AG08395 (cell line): ENCODE data around the gene KSR2.
"Not testable (repeated sequence)": the region's sequence is repeated elsewhere in the genome, so short reads cannot be mapped to it uniquely, and the experiment has no call there.

ENCODE experiments used
- DNase-seq: peaks from one replicate; pipeline ENCODE4 v3.0.0; 2012; ENCODE audit warnings: mixed read lengths, low spot score

KSR2 gene

DNA sequence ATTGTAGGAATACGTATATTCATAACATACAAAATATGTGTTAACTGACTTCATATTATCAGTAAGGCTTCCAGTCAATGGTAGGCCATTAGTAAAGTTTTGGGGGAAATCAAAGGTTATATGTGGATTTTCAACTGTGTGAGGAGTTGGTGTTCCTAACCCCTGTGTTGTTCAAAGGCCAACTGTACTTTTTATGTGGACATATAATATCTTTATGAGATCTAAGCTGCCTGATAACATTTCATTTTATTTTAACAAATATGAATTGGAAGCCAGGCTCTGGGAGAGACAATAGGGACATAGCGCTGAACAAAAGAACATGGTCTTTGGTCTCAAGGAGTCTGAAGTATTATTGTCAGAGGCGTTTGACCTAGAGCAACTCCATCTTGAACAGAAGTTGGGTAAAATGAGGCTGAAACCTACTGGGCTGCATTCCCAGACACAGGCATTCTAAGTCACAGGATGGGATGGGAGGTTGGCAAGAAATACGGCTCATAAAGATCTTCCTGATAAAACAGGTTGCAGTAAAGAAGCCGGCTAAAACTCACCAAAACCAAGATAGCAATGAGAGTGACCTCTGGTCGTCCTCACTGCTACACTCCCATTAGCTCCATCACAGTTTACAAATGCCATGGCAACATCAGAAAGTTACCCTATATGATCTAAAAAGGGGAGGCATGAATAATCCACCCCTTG lies 147.2 kb downstream of the KSR2 start:
- DNase-seq, result no peak

DNA sequence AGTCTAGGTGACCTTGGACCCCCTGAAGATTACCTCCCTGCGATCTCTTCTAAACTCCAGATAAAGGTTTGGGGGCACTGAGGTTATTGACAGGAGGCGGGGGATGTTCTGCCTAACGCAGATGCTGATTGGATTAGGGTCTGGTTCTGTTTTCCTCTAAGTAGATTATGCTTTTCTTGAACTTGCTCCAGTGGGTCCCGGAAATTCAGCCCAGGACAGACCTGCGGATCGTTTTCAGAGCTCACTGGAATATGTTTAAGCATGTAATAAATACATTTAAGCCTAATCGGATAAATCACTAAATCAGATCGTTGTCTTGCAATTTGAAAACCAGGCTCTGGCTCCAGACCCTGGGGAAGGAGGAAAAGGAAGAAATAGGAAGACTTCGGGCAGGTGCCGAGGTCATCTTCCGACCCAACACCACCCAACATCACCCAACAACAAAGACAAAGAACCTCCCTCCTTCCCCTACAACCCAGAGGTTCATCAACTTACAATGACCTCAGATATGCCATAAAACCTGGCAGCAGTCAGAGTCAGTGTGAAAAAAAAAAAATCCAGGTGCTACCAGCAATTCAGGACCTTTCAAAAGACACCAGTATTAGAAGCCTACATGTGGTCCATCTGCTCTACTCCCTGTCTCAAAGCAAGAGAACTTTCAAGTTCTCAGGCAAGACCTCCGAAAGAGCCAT lies 148.4 kb downstream of the KSR2 start:
- no peak for DNase-seq

- no peak for DNase-seq
Measured at GRCh38 chr12:117819160-117819559, 149.6 kb downstream of the KSR2 start.

GRCh38 chr12:117818400-117818799 lies 150.4 kb downstream of the KSR2 start:
- no peak for DNase-seq

DNA sequence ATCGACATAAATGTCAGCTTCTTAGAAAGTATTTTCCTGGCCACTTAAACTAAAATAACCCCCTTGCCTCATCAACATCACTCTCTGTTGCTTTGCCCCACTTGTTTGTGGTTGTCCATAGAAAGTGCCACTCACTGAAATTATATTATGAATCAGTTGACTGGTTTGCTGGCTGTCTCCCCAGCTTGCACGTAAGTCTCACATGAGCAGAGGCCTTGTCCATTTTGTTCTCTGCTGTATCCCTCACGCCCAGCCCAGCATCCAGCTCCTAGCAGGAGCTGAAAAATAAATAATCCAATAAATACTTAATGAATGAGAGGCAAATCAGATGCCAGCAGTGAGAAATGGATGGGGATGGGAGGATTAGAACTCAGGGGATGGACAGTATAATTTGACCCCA lies 159.3 kb downstream of the KSR2 start:
- DNase-seq, result no peak

GRCh38 chr12:117807946-117808345 lies 160.8 kb downstream of the KSR2 start:
- DNase-seq, result no peak

DNA sequence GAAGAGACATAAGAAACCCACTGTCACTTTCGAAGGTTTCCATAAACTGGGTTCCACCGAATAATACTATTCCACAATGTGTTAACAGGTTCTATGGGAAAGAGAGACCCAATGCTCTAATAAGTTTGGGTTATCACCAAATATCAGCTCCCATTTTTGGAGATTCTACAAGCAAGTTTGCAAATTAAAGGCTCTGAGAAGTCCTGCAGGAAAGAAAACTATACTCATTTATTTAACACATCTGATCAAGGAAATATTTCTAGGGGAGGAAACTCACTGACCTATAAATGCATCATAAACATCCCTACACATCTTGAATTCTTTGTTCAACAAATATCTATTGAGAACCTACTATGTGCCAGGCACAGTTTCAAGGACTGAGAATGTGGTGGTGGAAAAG lies 161.4 kb downstream of the KSR2 start:
- no peak for DNase-seq

- no peak for DNase-seq
Measured at GRCh38 chr12:117805865-117806264, 162.9 kb downstream of the KSR2 start.

GRCh38 chr12:117803001-117803400 lies 165.8 kb downstream of the KSR2 start:
- no peak for DNase-seq

- DNase-seq, result not testable (repeated sequence)
Measured at GRCh38 chr12:117800711-117801110, 168.1 kb downstream of the KSR2 start.

GRCh38 chr12:117797202-117797601 lies 171.6 kb downstream of the KSR2 start:
- DNase-seq, result no peak

DNA sequence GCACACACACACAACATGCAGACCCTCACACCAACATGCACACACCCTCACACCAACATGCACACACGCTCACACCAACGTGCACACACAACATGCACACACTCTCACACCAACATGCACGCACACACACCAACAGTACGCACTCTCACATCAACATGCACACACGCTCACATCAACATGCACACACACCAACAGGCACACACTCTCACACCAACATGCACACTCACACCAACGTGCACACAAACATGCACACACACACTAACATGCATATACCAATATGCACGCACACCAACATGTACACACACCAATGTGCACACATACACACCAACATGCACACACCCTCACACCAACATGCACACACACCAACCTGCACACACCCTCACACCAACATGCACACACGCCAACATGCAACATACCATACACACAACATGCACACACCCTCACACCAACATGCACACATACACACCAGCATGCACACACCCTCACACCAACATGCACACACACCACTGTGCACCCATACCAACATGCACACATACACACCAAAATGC lies 175.8 kb downstream of the KSR2 start:
- DNase-seq, result no peak

DNA sequence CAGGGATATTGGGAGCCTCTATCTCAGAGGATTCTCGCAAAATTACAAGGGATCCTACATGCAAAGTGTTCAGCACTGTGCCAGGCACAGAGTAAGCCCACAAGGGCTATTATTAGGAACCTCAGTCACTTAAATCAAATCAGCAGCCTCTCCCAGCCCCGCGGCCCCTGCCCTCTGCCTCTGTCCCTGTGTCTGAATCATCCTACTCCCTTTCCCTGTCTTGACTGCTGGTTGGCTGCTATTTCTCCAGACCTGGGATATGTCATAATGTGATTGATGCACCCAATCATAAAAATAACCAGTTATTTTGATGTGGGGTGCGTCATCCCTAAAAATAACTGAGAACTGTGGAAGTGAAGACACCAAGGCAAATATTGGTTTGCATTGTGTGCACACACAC lies 176.3 kb downstream of the KSR2 start:
- DNase-seq, result no peak

DNA sequence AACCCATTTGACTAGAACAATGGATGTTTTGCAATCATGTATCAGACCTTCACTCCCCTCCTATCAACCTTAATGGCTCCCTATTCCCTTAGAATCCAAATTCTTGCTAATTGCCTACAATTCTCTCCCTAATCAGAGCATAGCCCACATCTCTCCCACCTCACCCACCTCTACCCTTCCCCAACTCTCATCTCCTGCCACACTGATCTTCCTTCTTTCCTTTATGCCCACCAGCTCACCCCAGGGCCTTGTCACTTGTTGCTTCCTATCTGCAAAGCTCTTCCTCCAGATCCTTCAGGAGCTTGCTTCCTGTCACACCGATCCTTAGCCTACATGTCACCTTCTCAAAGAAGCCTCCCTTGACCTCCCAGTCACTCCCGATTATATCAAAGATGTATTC lies 177.8 kb downstream of the KSR2 start:
- no peak for DNase-seq

GRCh38 chr12:117790198-117790597 lies 178.6 kb downstream of the KSR2 start:
- no peak for DNase-seq

DNA sequence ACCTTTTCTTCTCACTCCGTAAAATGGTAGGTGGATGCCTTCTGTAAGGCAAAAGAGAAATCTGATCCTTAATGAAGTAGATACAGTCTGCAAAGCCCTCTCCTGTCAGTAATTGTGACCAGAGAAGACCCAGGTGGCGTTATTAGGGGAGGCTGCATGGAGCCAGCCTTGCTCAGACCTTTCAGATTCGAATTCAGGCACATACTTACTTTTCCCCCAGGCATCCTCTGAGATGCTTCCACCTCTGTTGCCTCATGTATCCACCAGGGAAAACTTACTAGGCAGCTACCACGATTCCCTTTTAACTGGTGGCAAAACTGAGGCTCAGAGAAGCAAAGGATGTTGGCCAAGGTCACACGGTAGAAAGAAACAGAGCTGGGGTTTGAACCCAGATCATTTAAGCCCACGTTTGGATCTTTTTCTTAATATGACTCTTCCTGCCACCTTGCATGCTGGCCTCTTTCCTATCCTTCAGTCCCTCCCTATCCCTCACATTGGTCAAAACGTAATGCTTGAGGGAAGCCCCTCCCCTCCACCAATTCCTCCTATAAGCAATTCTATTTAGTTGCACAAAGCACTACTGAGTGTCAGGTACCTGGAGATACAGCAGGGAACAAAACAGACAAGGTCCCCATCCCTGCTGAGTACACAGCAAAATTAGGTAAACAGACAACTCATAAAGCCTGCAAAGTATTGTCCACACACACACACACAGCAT lies 179.4 kb downstream of the KSR2 start:
- no peak for DNase-seq

GRCh38 chr12:117778656-117779055 lies 190.1 kb downstream of the KSR2 start:
- DNase-seq, result no peak

DNA sequence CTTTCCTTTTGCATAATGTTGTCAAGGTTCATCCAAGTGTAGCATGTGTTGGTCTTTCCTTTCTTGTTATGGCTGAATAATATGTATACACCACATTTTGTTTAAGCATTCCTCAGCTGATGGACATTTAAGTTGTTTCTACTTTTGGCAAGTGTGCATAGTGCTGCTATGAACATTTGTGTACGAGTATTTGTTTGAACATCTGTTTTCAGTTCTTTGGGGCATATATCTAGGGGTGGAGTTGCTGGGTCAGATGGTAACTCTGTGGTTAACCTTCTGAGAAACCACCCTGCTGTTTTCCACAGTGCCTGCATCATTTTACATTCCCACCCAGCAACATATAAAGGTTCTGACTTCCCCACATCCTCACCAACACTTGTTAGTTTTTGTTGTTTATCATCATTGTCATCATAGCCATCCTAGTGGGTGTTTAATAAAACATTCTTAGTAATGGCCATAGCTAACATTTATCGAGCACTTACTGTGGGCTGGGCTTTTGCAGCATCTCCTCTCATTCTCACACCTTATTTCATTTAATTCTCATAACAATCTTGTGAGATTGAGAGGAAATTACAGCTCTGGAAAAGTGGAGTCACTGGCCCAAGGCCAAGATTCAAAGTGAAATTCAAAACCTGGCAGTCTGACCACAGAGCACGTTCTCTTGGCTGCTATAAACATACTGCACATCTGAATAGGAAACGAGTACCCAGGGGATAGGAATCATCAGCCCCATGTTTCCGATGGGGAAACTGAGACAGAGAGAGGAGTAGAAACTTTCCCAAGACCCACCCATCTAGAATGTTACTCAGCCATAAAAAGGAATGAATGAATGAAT lies 193.6 kb downstream of the KSR2 start:
- DNase-seq, result no peak

DNA sequence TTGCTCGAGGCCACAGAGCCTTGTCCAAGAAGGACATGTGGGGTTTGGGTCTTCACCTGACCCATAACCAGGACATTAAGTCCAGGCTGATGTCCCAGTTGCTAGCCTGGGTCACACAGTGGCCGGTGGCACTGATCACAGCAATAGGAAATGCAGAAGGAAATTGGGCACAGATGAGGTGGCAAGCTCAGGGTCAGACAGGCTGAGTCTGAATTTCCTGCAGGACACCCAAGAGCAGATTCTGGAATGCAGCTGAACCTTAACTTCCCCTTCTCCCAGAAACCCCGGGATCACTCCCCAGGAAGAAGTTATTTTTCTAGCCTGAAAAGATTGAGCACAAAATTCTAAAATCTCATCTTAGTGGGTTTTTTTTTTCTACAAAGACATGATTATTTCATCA lies 199.9 kb downstream of the KSR2 start:
- DNase-seq, result no peak

DNA sequence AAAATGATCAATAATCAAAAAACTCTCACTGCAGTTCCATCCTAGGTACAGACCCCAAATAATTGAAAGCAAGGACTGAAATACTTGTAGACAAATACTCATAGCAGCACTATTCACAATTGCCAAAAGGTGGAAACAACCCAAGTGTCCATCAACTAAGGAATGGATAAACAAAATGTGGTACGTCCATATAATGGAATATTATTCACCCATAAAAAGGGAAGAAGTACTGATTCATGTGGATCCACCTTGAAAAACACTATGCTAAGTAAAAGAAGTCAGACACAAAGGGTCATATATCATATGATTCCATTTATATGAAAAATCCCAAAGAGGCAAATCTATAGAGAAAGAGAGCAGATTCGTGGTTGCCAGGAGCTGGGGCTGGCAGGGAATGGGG lies 202.8 kb downstream of the KSR2 start:
- DNase-seq, result no peak

GRCh38 chr12:117762143-117762542 lies 206.6 kb downstream of the KSR2 start:
- no peak for DNase-seq

GRCh38 chr12:117761528-117762100 lies 207.2 kb downstream of the KSR2 start:
- no peak for DNase-seq
